Keratinocyte (primary cell): ENCODE results near the gene CDK17. TPM values are rescaled to one million over a fixed set of nuclear protein-coding genes. Genes with fewer than 3 reads are reported as not detected.

Source experiments
- DNase-seq: peaks from one replicate; pipeline ENCODE4 v3.0.0-alpha.2; 2011; ENCODE audit warnings: low read depth, missing footprints, low spot score
- FAIRE-seq: peaks from 2 replicates; lab custom pipeline; 2011; peaks lifted over from hg19 to GRCh38; lab: Jason Lieb, UNC
- H2AFZ ChIP-seq: 2 replicates; pipeline ENCODE4 v1.6.0; 2012; ENCODE audit warnings: low read length, control low read depth, inconsistent platforms; ENCODE audit not compliant: control insufficient read depth
- H3K27ac ChIP-seq: 2 replicates; pipeline ENCODE4 v1.5.1; 2011; ENCODE audit warnings: low read length; ENCODE audit not compliant: control insufficient read depth, insufficient read depth
- H3K27me3 ChIP-seq: 3 replicates; pipeline ENCODE4 v1.6.0; 2011; ENCODE audit warnings: low read length; ENCODE audit not compliant: control insufficient read depth, insufficient read depth; ENCODE audit errors: extremely low read depth
- H3K36me3 ChIP-seq, 2 experiments: 2 replicates in 1 of 2; 3 replicates in 1 of 2; pipeline ENCODE4 v1.5.1; 2011; ENCODE audit warnings: low read length in 2 of 2, mild to moderate bottlenecking in 1 of 2; ENCODE audit not compliant: control insufficient read depth in 2 of 2, insufficient read depth in 2 of 2; ENCODE audit errors: extremely low read depth in 1 of 2
- H3K4me1 ChIP-seq: 3 replicates; pipeline ENCODE4 v1.5.1; 2011; ENCODE audit warnings: low read length; ENCODE audit not compliant: control insufficient read depth, insufficient read depth; ENCODE audit errors: extremely low read depth
- H3K4me2 ChIP-seq: 3 replicates; pipeline ENCODE4 v1.6.0; 2011; ENCODE audit warnings: low read depth, low read length; ENCODE audit not compliant: control insufficient read depth, insufficient read depth; ENCODE audit errors: extremely low read depth
- H3K4me3 ChIP-seq, 3 experiments: fragments of 200-600 bp in 1 of 3; sonication (generic) in 1 of 3; 2 replicates in 2 of 3; 3 replicates in 1 of 3; pipeline ENCODE4 v1.5.1; 2011 to 2016; ENCODE audit warnings: low read length in 3 of 3, mild to moderate bottlenecking in 3 of 3, control low read depth in 2 of 3, inconsistent platforms in 1 of 3, low read depth in 1 of 3, mixed read lengths in 1 of 3, mixed run types in 1 of 3, moderate library complexity in 1 of 3; ENCODE audit not compliant: control insufficient read depth in 2 of 3, insufficient read depth in 2 of 3; ENCODE audit errors: extremely low read depth in 1 of 3
- H3K79me2 ChIP-seq: 2 replicates; pipeline ENCODE4 v1.6.0; 2012; ENCODE audit warnings: low read length; ENCODE audit not compliant: control insufficient read depth, insufficient read depth
- H3K9ac ChIP-seq: 3 replicates; pipeline ENCODE4 v1.6.0; 2011; ENCODE audit warnings: low read length; ENCODE audit not compliant: control insufficient read depth, insufficient read depth; ENCODE audit errors: extremely low read depth
- H3K9me1 ChIP-seq: 3 replicates; pipeline ENCODE4 v1.6.0; 2011; ENCODE audit warnings: low read length; ENCODE audit not compliant: control insufficient read depth, insufficient read depth; ENCODE audit errors: extremely low read depth
- H3K9me3 ChIP-seq: 2 replicates; pipeline ENCODE4 v1.5.1; 2012; ENCODE audit warnings: low read depth, low read length; ENCODE audit not compliant: control insufficient read depth
- H4K20me1 ChIP-seq: 3 replicates; pipeline ENCODE4 v1.6.0; 2011; ENCODE audit warnings: low read length; ENCODE audit not compliant: control insufficient read depth, insufficient read depth; ENCODE audit errors: extremely low read depth
- EZH2 ChIP-seq: IDR thresholded peaks from one replicate; pipeline ENCODE4 v1.6.1; 2012; ENCODE audit warnings: inconsistent platforms, mild to moderate bottlenecking, low read length, moderate library complexity
- dilution Hi-C: fragments of 300-500 bp; cut with MboI; formaldehyde crosslinking; loops from one replicate; pipeline ENCODE4 v1.7.0; 2020; ENCODE audit warnings: low sequenced_read_pairs; ENCODE audit not compliant: extremely low pct_ligation_motif_present
- polyA plus RNA-seq, 5 experiments: library from polyadenylated mRNA; depleted of rRNA in 3 of 5; stranded (reverse) in 3 of 5; stranded (forward) in 1 of 5; unstranded in 1 of 5; fragments of >200 nt; gene quantifications; 1 replicate in 1 of 5; 2 replicates in 3 of 5; 3 replicates in 1 of 5; pipeline versions ENCODE4 v1.2.1 to v1.2.3, GENCODE V29; 2011 to 2012; ENCODE audit warnings: missing spikeins in 2 of 5, low read depth in 1 of 5, low replicate concordance in 1 of 5
- TF ChIP-seq, protein P1 (sequence below), 3 experiments: IDR thresholded peaks in 1 of 3; conservative IDR thresholded peaks in 1 of 3; optimal IDR thresholded peaks in 1 of 3; 2 replicates in 2 of 3; 3 replicates in 1 of 3; pipeline versions ENCODE3 to v1.5.1; 2011; ENCODE audit warnings: low read length in 3 of 3, mild to moderate bottlenecking in 3 of 3, moderate library complexity in 2 of 3, control low read depth in 1 of 3, inconsistent platforms in 1 of 3; ENCODE audit not compliant: insufficient read depth in 2 of 3; ENCODE audit errors: extremely low read depth in 1 of 3

Gene CDK17
- polyA plus RNA-seq, 1 donor (not counting 4 experiments of a cell fraction or from before 2014, with no cell fraction given) = 33.0 TPM

DNA sequence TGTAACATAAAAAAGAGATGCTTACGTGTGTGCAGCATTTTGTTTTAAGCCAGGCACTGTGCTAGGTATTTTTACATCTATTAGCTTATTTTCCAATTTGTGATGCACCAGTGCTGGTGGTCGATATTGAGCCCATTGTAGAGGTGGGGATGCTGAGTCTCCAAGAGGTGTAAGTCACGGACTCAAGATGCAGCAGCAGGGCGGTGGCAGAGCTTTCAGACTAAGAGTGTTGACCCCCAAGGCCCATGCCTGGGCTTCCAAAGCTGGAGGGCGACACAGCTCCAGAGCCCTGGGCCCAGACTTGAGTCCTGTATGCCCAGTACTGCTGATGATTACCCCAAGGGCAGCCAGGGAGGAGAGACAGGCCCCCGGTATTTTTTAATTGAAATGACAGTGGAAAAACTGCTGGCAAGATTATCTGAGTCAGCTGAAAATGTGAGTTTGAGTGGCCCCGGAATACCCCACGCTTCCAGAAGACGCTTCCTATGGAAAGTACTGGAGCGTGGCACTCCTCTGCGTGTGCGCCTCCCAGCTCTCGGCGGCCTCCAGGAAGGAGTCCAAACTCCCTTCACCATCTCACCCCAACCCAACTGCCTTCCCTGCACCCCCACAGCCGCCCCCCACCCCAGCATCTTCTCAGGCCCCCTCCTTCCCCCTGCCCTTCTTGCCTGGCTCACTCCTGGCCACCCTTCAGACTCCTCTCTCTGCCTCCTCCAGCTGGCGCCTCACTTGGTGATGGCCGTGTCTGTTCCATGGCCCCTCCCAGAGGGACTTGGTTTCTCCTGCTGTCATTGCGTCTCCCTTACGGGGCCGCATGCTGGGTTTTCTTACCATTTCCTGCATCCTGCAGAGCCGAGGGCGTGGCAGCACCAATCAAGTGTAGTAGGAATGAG, 165.4 kb downstream of the CDK17 start:
- no peak for TF ChIP-seq EZH2
- TF ChIP-seq, protein P1, sequence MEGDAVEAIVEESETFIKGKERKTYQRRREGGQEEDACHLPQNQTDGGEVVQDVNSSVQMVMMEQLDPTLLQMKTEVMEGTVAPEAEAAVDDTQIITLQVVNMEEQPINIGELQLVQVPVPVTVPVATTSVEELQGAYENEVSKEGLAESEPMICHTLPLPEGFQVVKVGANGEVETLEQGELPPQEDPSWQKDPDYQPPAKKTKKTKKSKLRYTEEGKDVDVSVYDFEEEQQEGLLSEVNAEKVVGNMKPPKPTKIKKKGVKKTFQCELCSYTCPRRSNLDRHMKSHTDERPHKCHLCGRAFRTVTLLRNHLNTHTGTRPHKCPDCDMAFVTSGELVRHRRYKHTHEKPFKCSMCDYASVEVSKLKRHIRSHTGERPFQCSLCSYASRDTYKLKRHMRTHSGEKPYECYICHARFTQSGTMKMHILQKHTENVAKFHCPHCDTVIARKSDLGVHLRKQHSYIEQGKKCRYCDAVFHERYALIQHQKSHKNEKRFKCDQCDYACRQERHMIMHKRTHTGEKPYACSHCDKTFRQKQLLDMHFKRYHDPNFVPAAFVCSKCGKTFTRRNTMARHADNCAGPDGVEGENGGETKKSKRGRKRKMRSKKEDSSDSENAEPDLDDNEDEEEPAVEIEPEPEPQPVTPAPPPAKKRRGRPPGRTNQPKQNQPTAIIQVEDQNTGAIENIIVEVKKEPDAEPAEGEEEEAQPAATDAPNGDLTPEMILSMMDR (optimal IDR thresholded peaks at IDR 0.05 in 1 of 3, IDR thresholded peaks at IDR 0.05 in 1 of 3, conservative IDR thresholded peaks at IDR 0.05 in 1 of 3; ENCODE audit: extremely low read depth in 1 of 3, insufficient read depth in 2 of 3, low read length in 3 of 3) = no peak
- Histone ChIP-seq H4K20me1 (peaks cover 16% of the 10 kb centered on the region), H3K9me1 (peaks cover 5% of the 10 kb centered on the region), H3K27ac (peak overlapping the region; percentile 60), H3K4me1 (peaks cover 44% of the 10 kb centered on the region), H3K79me2 (peaks cover 78% of the 10 kb centered on the region), H3K4me2 (no peak overlapping the region), H3K9ac (no peak overlapping the region), H3K9me3 (no peaks in the 10 kb centered on the region), H2AFZ (no peak overlapping the region), H3K36me3 (peaks cover 6 to 50% of the 10 kb centered on the region in 2 experiments), H3K4me3 (no peak overlapping the region), H3K27me3 (no peaks in the 10 kb centered on the region)
- dilution Hi-C loops = no loop called here
- DNase-seq (no peak), FAIRE-seq (no peak)

DNA sequence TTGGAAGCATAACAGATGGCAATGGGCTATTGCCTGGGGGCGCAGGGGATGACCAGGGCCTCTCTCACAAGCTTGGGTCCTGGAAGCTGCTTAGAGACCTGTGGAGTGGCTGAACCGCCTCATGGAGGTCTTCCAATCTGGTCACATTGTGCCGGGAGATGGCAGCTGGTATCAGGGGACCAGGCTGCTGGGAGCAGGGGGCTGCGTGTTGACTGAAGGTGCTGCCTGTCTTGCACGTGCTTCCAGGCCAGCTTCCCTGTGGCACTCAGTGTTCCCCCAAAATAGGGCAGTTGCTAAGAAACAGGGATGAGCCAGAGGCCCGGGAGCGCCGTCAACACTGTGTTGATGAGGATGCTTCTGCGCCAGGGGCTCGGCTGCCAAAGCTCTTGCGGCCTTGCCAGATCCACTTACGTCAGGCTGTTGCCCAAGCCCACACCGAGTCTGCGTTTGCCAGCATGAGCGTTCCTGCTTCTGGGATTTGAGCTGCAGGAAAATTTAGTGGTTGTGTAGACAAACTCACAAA, 166.2 kb downstream of the CDK17 start:
- peak overlapping the region; percentile 62 for H3K9ac ChIP-seq
- H3K4me1 ChIP-seq = peaks cover 47% of the 10 kb centered on the region
- no peak overlapping the region for H3K4me2 ChIP-seq
- H3K27me3 ChIP-seq = no peaks in the 10 kb centered on the region
- DNase-seq (no peak), FAIRE-seq (peak; percentile 23)
- peak overlapping the region; percentile 76 for H3K27ac ChIP-seq
- no peak overlapping the region for H3K4me3 ChIP-seq
- dilution Hi-C loops = no loop called here
- peaks cover 5% of the 10 kb centered on the region for H3K9me1 ChIP-seq
- no peak overlapping the region for H2AFZ ChIP-seq
- TF ChIP-seq, protein P1 (optimal IDR thresholded peaks at IDR 0.05 in 1 of 3, IDR thresholded peaks at IDR 0.05 in 1 of 3, conservative IDR thresholded peaks at IDR 0.05 in 1 of 3; ENCODE audit: extremely low read depth in 1 of 3, insufficient read depth in 2 of 3, low read length in 3 of 3) = no peak
- TF ChIP-seq EZH2 = no peak
- peaks cover 6 to 45% of the 10 kb centered on the region in 2 experiments for H3K36me3 ChIP-seq
- H3K9me3 ChIP-seq = no peaks in the 10 kb centered on the region
- H4K20me1 ChIP-seq = peaks cover 10% of the 10 kb centered on the region
- H3K79me2 ChIP-seq = peaks cover 77% of the 10 kb centered on the region
